Middle frontal gyrus (tissue), 1 donor: ENCODE data around the gene AFAP1.

Source experiments
- DNase-seq: peaks from one replicate; pipeline ENCODE4 v3.0.0-alpha.2; 2015; ENCODE audit warnings: low spot score; ENCODE audit errors: extremely low spot score

The AFAP1 gene

GRCh38 chr4:7867701-7868435 is 71.8 kb downstream of the AFAP1 start:
- DNase-seq: no peak

GRCh38 chr4:7867191-7867590 is 72.5 kb downstream of the AFAP1 start:
- DNase-seq: no peak

DNA sequence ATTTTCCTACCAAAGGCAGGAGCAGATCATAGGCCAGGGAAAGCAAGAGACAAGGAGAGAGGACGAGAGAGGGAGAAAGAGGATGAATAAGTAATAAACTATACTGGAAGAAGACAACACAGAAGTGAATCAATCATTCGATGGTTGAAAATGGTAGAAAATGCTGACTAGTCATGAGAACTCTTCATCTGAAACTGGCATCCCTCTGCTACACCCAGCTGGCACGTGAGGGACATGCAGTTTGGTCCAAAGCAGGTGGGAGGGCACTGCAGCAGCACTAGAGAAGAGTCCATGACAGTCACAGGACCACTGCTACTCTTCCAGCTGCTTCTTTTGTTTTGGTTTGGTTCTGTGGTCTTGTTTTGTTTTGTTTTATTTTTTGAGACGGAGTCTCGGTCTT is 74.1 kb downstream of the AFAP1 start:
- DNase-seq: no peak

DNA sequence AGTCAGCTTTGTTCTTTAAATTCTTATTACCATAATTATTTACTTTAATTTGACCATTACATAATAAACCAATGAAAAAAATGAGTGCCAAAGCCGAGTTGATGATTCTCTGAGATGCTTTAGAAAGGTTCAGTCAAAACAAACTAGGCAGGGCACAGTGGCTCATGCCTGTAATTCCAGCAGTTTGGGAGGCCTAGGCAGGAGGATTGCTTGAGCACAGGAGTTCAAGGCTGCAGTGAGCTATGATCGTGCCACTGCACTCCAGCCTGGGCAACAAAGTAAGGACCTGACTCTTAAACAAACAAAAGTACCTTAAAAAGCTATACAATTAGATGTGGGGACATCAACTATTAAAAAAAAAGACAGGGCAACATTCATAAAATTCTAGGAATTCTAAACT is 75.0 kb downstream of the AFAP1 start:
- DNase-seq: no peak

GRCh38 chr4:7863911-7864681 is 75.6 kb downstream of the AFAP1 start:
- no peak for DNase-seq

GRCh38 chr4:7862561-7863192 is 77.0 kb downstream of the AFAP1 start:
- DNase-seq: no peak

GRCh38 chr4:7861440-7861881 is 78.2 kb downstream of the AFAP1 start:
- no peak for DNase-seq

- no peak for DNase-seq
Measured at GRCh38 chr4:7860600-7861163, 79.0 kb downstream of the AFAP1 start.

GRCh38 chr4:7859326-7859725 is 80.3 kb downstream of the AFAP1 start:
- no peak for DNase-seq

DNA sequence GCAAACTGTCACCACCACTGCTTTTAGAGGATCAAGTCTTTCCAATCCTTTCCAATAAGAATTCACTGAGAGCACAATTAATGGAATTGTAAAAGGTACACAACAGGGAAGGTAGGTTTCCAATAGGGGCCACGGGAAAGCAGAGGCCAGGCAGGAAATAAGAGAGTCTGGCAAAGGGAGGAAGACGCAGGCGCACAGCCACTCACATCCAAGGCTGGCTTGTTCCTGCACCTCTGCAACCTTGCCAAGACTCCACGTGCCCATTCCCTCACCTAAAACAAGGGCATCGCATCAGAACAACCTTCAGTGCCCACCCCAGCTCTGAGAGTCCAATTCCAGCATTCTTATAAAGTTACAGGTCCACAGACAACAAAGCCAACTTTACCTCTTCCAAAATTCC is 81.2 kb downstream of the AFAP1 start:
- no peak for DNase-seq

- DNase-seq: no peak
Measured at GRCh38 chr4:7857993-7858392, 81.7 kb downstream of the AFAP1 start.

DNA sequence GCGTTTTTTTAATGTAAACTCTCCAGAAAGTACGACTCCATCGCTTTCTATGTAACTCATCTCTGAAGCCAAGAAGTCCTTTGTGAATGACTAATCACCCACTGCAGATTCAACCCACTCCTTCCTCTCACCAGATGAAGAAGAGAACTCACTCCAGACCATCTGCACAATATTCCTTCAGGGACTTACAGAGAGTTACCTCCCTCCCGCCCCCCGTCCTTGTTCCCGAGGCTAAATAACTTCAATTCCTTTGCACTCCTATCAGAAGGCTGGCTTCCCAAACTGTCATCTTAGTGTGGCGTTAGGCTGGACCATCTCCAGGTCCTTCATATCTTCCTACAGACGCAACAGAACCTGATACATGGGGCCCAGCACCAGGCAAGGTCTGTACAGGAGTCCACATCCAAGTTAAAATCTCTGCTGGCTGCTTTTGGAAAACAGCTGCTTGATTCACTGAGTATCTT is 82.4 kb downstream of the AFAP1 start:
- DNase-seq: peak; percentile 57

DNA sequence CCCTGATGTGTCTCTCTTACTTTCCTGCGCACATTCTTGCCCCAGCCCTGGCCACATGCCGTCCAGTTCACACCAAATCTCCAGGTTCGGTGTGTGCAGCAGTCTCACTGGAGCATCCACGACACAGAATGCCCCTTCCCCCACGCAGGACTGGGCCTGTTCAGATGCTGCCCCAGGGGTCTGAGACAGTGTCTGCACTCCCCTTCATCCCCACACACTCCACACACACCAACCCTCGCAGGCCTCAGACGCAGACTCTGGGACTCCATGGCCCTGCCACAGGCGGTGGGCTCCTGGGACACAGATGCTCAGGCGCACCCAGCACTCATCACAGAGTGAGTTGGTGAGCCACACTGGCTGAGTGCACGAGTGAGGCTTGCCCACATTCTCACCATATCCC is 83.9 kb downstream of the AFAP1 start:
- no peak for DNase-seq

DNA sequence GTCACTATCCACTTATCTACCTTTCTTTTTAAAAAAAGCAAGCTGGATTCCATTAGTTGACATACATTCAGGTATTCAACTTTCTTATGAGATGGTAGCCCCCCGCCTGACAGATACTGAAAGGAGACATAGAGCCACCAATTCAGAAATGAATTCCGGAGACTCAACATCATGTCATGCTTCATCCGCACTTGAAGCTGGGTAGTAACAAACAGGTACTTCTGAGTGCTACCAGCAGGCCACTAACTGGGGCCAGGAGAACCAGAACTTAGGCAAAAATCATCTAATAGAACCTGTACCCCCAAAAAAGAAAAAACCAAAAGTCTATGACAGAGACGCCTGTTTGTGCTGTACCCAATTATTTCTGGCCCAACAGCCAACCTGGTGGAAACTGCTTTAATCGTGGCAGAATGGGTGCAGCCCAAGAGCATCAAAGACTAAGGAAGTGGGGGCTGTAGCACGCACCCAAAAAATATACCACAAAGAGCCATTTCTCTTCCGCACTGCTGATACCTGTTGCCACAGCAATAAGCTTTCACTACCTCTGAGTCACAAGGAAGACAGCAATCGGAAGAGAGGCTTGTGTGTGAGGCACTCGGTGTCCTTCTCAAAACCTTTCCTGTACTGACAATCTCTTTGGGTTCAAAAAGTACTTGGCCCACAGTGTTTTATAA is 84.8 kb downstream of the AFAP1 start:
- no peak for DNase-seq

DNA sequence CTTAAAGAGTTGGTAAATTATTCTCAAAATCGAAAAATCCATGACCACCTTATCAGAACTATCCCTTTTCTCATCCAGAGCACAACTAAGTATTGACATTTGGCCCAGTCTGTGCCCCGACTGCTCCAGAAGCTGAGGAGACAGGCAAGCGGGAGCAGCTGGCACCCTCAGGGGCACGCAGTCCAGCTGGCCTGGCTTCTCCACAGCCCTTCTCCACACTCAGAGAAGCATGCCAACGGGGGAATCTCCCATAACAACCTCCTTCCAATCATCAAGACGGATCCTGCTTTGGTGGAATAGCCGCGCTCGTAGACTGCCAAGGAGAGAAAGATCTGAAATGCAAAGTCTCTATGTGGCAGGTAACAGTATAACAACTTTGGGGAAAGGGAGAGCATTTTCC is 85.4 kb downstream of the AFAP1 start:
- no peak for DNase-seq

DNA sequence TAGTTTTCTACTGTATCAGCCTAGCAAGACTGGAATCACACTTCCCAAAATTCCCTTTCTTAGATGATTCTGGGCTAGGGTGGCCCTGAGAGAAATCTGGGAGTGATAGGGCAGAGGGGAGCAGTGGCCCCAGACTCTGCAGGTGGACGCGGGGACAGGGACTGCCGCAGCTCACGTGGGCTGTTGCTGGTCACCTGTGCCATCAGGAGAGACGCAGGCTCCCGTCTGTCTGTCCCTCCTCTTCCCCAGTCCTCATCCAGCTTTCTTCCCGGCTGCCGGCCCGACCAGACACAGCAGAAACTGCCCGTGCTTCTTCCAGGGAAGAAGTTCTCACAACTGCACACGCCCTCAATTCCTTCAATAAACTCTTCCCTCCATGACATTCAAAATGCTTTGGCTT is 86.4 kb downstream of the AFAP1 start:
- DNase-seq: no peak

- DNase-seq: no peak
Measured at GRCh38 chr4:7852568-7853185, 87.0 kb downstream of the AFAP1 start.

- no peak for DNase-seq
Measured at GRCh38 chr4:7850489-7850888, 89.2 kb downstream of the AFAP1 start.

GRCh38 chr4:7847206-7847605 is 92.5 kb downstream of the AFAP1 start:
- DNase-seq: no peak

GRCh38 chr4:7845493-7846128 is 94.0 kb downstream of the AFAP1 start:
- DNase-seq: no peak
